CD14-positive monocyte (primary cell): Measurements from ENCODE around the gene ZNF410. TPM values are rescaled to one million over a fixed set of nuclear protein-coding genes. Genes with fewer than 3 reads are reported as not detected.
A peak's percentile ranks its signal among the peaks of the same experiment; 100 is the strongest.
"Not testable (repeated sequence)": the region's sequence is repeated elsewhere in the genome, so short reads cannot be mapped to it uniquely, and the experiment has no call there.

ENCODE experiments used
- DNase-seq, 3 donors: peaks; one replicate each; pipeline ENCODE4 v3.0.0-alpha.2; 2011 to 2022
- H2AFZ ChIP-seq: 2 replicates; pipeline ENCODE4 v1.6.0; 2012; ENCODE audit warnings: mild to moderate bottlenecking, low read depth, low read length, inconsistent platforms; ENCODE audit not compliant: insufficient read depth, poor library complexity, severe bottlenecking
- H3K27ac ChIP-seq, 2 donors: 1 replicate in 1 of 2; 2 replicates in 1 of 2; pipeline ENCODE4 v1.5.1; 2012 to 2013; ENCODE audit warnings: low read length in 2 of 2, control low read depth in 1 of 2, inconsistent platforms in 1 of 2, low read depth in 1 of 2, mild to moderate bottlenecking in 1 of 2
- H3K27me3 ChIP-seq, 2 donors: one replicate each; pipeline versions ENCODE4 v1.6.0 to v1.6.1; 2011 to 2013; ENCODE audit warnings: low read length in 2 of 2; ENCODE audit not compliant: control insufficient read depth in 2 of 2, insufficient read depth in 2 of 2
- H3K36me3 ChIP-seq, 2 donors: replicated peaks in 1 of 2; 1 replicate in 1 of 2; 2 replicates in 1 of 2; pipeline versions ENCODE4 v1.5.1 to v1.6.1; 2012 to 2013; ENCODE audit warnings: low read length in 2 of 2, control low read depth in 1 of 2, inconsistent platforms in 1 of 2, mild to moderate bottlenecking in 1 of 2; ENCODE audit not compliant: insufficient read depth in 2 of 2, control insufficient read depth in 1 of 2
- H3K4me1 ChIP-seq, 2 donors: 1 replicate in 1 of 2; 2 replicates in 1 of 2; pipeline versions ENCODE4 v1.5.1 to v1.6.1; 2012 to 2013; ENCODE audit warnings: low read length in 2 of 2, control low read depth in 1 of 2, inconsistent platforms in 1 of 2, mild to moderate bottlenecking in 1 of 2, moderate library complexity in 1 of 2; ENCODE audit not compliant: insufficient read depth in 2 of 2, control insufficient read depth in 1 of 2
- H3K4me2 ChIP-seq: replicated peaks from 2 replicates; pipeline ENCODE3; 2012; ENCODE audit warnings: low read length, moderate library complexity, mild to moderate bottlenecking; ENCODE audit not compliant: poor library complexity, severe bottlenecking; ENCODE audit errors: extremely low read depth
- H3K4me3 ChIP-seq, 3 experiments: fragments of 200-600 bp in 1 of 3; sonication (generic) in 1 of 3; replicated peaks in 1 of 3; 1 replicate in 2 of 3; 2 replicates in 1 of 3; pipeline ENCODE4 v1.5.1; 2011 to 2013; ENCODE audit warnings: low read length in 3 of 3, mild to moderate bottlenecking in 3 of 3, control low read depth in 2 of 3, low read depth in 2 of 3, inconsistent platforms in 1 of 3, moderate library complexity in 1 of 3
- H3K79me2 ChIP-seq: 2 replicates; pipeline ENCODE4 v1.6.0; 2012; ENCODE audit warnings: mild to moderate bottlenecking, control low read depth, inconsistent platforms, low read length, moderate library complexity; ENCODE audit not compliant: insufficient read depth
- H3K9ac ChIP-seq: 2 replicates; pipeline ENCODE4 v1.6.0; 2017; ENCODE audit warnings: low read length, mild to moderate bottlenecking; ENCODE audit not compliant: insufficient read depth, poor library complexity, severe bottlenecking
- H3K9me3 ChIP-seq, 2 donors: replicated peaks in 1 of 2; 1 replicate in 1 of 2; 2 replicates in 1 of 2; pipeline versions ENCODE4 v1.5.1 to v1.6.1; 2012 to 2013; ENCODE audit warnings: low read length in 2 of 2, control low read depth in 1 of 2; ENCODE audit not compliant: control insufficient read depth in 1 of 2, insufficient read depth in 1 of 2
- H4K20me1 ChIP-seq: 2 replicates; pipeline ENCODE4 v1.6.0; 2012; ENCODE audit warnings: mild to moderate bottlenecking, low read length, control low read depth, moderate library complexity; ENCODE audit not compliant: insufficient read depth
- H3K27ac Mint-ChIP-seq, 7 donors: one replicate each; pipeline ENCODE4 v1.8.0; 2020; ENCODE audit warnings: mild to moderate bottlenecking in 7 of 7, mixed read lengths in 7 of 7, moderate library complexity in 6 of 7, inconsistent platforms in 2 of 7
- H3K27me3 Mint-ChIP-seq, 3 donors: one replicate each; pipeline ENCODE4 v1.8.0; 2021 to 2022; ENCODE audit warnings: low read depth in 3 of 3, mild to moderate bottlenecking in 3 of 3, mixed read lengths in 3 of 3, moderate library complexity in 3 of 3, inconsistent platforms in 1 of 3
- H3K36me3 Mint-ChIP-seq, 2 donors: one replicate each; pipeline ENCODE4 v1.8.0; 2020; ENCODE audit warnings: mixed read lengths in 2 of 2, inconsistent platforms in 1 of 2, mild to moderate bottlenecking in 1 of 2
- H3K4me1 Mint-ChIP-seq: one replicate; pipeline ENCODE4 v1.8.0; 2020; ENCODE audit warnings: mild to moderate bottlenecking, mixed read lengths
- H3K4me3 Mint-ChIP-seq, 2 donors: one replicate each; pipeline ENCODE4 v1.8.0; 2020; ENCODE audit warnings: mild to moderate bottlenecking in 2 of 2, mixed read lengths in 2 of 2, moderate library complexity in 1 of 2
- H3K9me3 Mint-ChIP-seq, 7 donors: one replicate each; pipeline ENCODE4 v1.8.0; 2020 to 2022; ENCODE audit warnings: mixed read lengths in 7 of 7, mild to moderate bottlenecking in 6 of 7, moderate library complexity in 6 of 7, inconsistent platforms in 2 of 7
- CTCF ChIP-seq: fragments of 200-600 bp; IDR thresholded peaks from one replicate; pipeline ENCODE4 v1.8.0; 2022; ENCODE audit warnings: antibody characterized with exemption, mild to moderate bottlenecking
- WGBS: methylation state at CpG from one replicate; pipeline ENCODE4 v1.1.5; 2013; ENCODE audit warnings: missing lambda C conversion rate; ENCODE audit not compliant: insufficient coverage; 5-methylcytosine and 5-hydroxymethylcytosine counted together
- intact Hi-C, 2 donors: fragments of 100-400 bp; cut with micrococcal nuclease; formaldehyde crosslinking; loops; one replicate each; pipeline versions ENCODE4 v1.15.0 to v1.15.1; 2023
- polyA plus RNA-seq, 3 donors: library from polyadenylated mRNA; depleted of rRNA in 1 of 3; unstranded in 2 of 3; stranded (reverse) in 1 of 3; fragments of 300-500 nt in 2 of 3; fragments of >200 nt in 1 of 3; fragmentation: Illumina TruSeq in 2 of 3; gene quantifications; 1 replicate in 2 of 3; 2 replicates in 1 of 3; pipeline ENCODE4 v1.2.3, GENCODE V29; 2012 to 2021

The ZNF410 gene
- polyA plus RNA-seq, 3 donors = 20.4 to 53.3 (median 42.5) TPM

DNA sequence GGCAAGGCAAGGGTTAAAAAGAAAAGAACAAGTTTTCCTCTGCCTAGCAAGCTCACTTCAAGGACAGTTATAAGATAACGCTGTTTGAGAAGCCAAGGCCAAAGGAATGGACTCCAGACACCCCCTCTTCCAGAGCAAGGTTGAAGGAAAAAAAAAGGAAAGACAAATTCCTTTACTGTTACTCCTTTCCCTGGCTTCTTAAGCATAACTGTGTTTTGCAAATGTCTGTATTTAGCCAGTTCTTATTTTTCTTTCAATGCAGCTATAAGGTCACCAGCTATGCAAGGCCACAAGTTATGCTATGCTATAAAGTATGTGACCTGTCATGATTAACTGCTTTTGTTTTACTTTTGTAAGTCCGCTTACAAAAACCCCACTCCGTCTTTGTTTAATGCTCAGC is 26.6 kb downstream of the ZNF410 start:
- no peaks in the 10 kb centered on the region for H3K4me1 ChIP-seq
- TF ChIP-seq CTCF = no peak
- H3K4me1 Mint-ChIP-seq = no peaks in the 10 kb centered on the region
- DNase-seq = no peak
- H3K27me3 Mint-ChIP-seq = no peaks in the 10 kb centered on the region
- H3K9me3 Mint-ChIP-seq = peaks cover 0 to 6% (median 4%) of the 10 kb centered on the region in 7 donors
- no peaks in the 10 kb centered on the region for H3K27me3 ChIP-seq
- H3K27ac ChIP-seq = no peak overlapping the region
- H3K4me3 Mint-ChIP-seq = no peak overlapping the region
- intact Hi-C loops = no loop called here
- H4K20me1 ChIP-seq = peaks cover 40% of the 10 kb centered on the region
- peaks cover 70 to 86% of the 10 kb centered on the region in 2 donors for H3K36me3 Mint-ChIP-seq
- no peak overlapping the region for H3K4me2 ChIP-seq
- H3K79me2 ChIP-seq = peaks cover 23% of the 10 kb centered on the region
- H3K9ac ChIP-seq = no peak overlapping the region
- peaks cover 61 to 99% of the 10 kb centered on the region in 2 donors for H3K36me3 ChIP-seq
- H3K9me3 ChIP-seq = no peaks in the 10 kb centered on the region
- 100% methylated on average over 1 of the region's 3 CpGs for WGBS
- no peak overlapping the region for H3K27ac Mint-ChIP-seq
- no peak overlapping the region for H2AFZ ChIP-seq
- no peak overlapping the region for H3K4me3 ChIP-seq

GRCh38 chr14:73916324-73916723 is 29.7 kb downstream of the ZNF410 start:
- Mint-ChIP-seq H3K27ac (peak overlapping the region in 4 of 7 donors; percentile 7 to 42 (median 34)), H3K9me3 (peaks cover 0 to 6% (median 4%) of the 10 kb centered on the region in 7 donors), H3K4me3 (no peak overlapping the region), H3K27me3 (peaks cover 0 to 1% (median 0%) of the 10 kb centered on the region in 3 donors), H3K4me1 (no peaks in the 10 kb centered on the region), H3K36me3 (peaks cover 68 to 86% of the 10 kb centered on the region in 2 donors)
- intact Hi-C loops = no loop called here
- Histone ChIP-seq H3K36me3 (peaks cover 63 to 99% of the 10 kb centered on the region in 2 donors), H3K4me1 (no peaks in the 10 kb centered on the region), H3K9ac (no peak overlapping the region), H3K79me2 (peaks cover 24% of the 10 kb centered on the region), H3K4me2 (no peak overlapping the region), H4K20me1 (peaks cover 36% of the 10 kb centered on the region), H3K27ac (no peak overlapping the region), H3K4me3 (no peak overlapping the region), H2AFZ (no peak overlapping the region), H3K9me3 (no peaks in the 10 kb centered on the region), H3K27me3 (no peaks in the 10 kb centered on the region)
- no peak for TF ChIP-seq CTCF
- 100% methylated on average over 6 of the region's 6 CpGs for WGBS
- no peak for DNase-seq

GRCh38 chr14:73919457-73919856 is 32.8 kb downstream of the ZNF410 start:
- Histone ChIP-seq H3K36me3 (peaks cover 68 to 99% of the 10 kb centered on the region in 2 donors), H3K79me2 (peaks cover 14% of the 10 kb centered on the region), H4K20me1 (peaks cover 23% of the 10 kb centered on the region)
- H3K4me1 ChIP-seq, H3K4me3 Mint-ChIP-seq, intact Hi-C loops, H3K9me3 Mint-ChIP-seq, H3K9ac ChIP-seq, H3K4me1 Mint-ChIP-seq, H3K4me3 ChIP-seq, DNase-seq, H2AFZ ChIP-seq, H3K27me3 Mint-ChIP-seq, H3K4me2 ChIP-seq, H3K9me3 ChIP-seq, H3K27ac ChIP-seq, H3K27me3 ChIP-seq: not testable (repeated sequence)
- Mint-ChIP-seq H3K27ac (peak overlapping the region in 1 of 7 donors; percentile 71), H3K36me3 (peaks cover 70 to 84% of the 10 kb centered on the region in 2 donors)
- 95% methylated on average over 2 of the region's 2 CpGs for WGBS
